Ramos (cell line): Measurements from ENCODE around the gene CAPN7.

Experiments used
- in situ Hi-C: fragments of 300-500 bp; cut with MboI; formaldehyde crosslinking; loops from one replicate; pipeline ENCODE4 v1.14.3; 2022; ENCODE audit warnings: low sequenced_read_pairs; ENCODE audit not compliant: unreplicated experiment

The CAPN7 gene

GRCh38 chr3:15197340-15198029 lies 8.6 kb upstream of the CAPN7 start:
- in situ Hi-C loops: no loop called here

- in situ Hi-C loops: no loop called here
These were observed 7.4 kb upstream of the CAPN7 start for GRCh38 chr3:15198686-15199085.

GRCh38 chr3:15199493-15200105 lies 6.4 kb upstream of the CAPN7 start:
- in situ Hi-C loops: loop anchor here (10.0 to 25.0 kb wide), 4 partner anchors 205 to 1038 kb away; partner anchors contain the start of gene NR2C2

GRCh38 chr3:15204005-15204404 lies 2.0 kb upstream of the CAPN7 start:
- in situ Hi-C loops: loop anchor here (10.0 to 25.0 kb wide), 4 partner anchors 201 to 1033 kb away; partner anchors contain the start of gene NR2C2

GRCh38 chr3:15205482-15205933 lies 538 bp upstream of the CAPN7 start:
- in situ Hi-C loops: loop anchor here (10.0 to 25.0 kb wide), 4 partner anchors 199 to 1032 kb away; partner anchors contain the start of gene NR2C2

GRCh38 chr3:15206662-15207576 lies 873 bp downstream of the CAPN7 start:
- in situ Hi-C loops: loop anchor here (10.0 to 25.0 kb wide), 4 partner anchors 198 to 1030 kb away; partner anchors contain the start of gene NR2C2

GRCh38 chr3:15207836-15208504 lies 1.9 kb downstream of the CAPN7 start:
- in situ Hi-C loops: loop anchor here (10.0 to 25.0 kb wide), 4 partner anchors 197 to 1029 kb away; partner anchors contain the start of gene NR2C2

- in situ Hi-C loops: loop anchor here (25.0 kb wide), 2 partner anchors 275 to 1025 kb away; partner anchors contain the start of gene NR2C2
These were observed 5.9 kb downstream of the CAPN7 start for GRCh38 chr3:15211937-15212336.

- in situ Hi-C loops: loop anchor here (25.0 kb wide), 2 partner anchors 277 to 1023 kb away; partner anchors contain the start of gene NR2C2
These were observed 8.7 kb downstream of the CAPN7 start for GRCh38 chr3:15214758-15215157.

- in situ Hi-C loops: loop anchor here (25.0 kb wide), 2 partner anchors 279 to 1021 kb away; partner anchors contain the start of gene NR2C2
These were observed 9.9 kb downstream of the CAPN7 start for GRCh38 chr3:15215996-15216395.

- in situ Hi-C loops: loop anchor here (25.0 kb wide), 2 partner anchors 279 to 1021 kb away; partner anchors contain the start of gene NR2C2
These were observed 10.5 kb downstream of the CAPN7 start for GRCh38 chr3:15216501-15216900.

- in situ Hi-C loops: loop anchor here (25.0 kb wide), 2 partner anchors 280 to 1020 kb away; partner anchors contain the start of gene NR2C2
These were observed 11.1 kb downstream of the CAPN7 start for GRCh38 chr3:15217011-15217671.

GRCh38 chr3:15217841-15218267 lies 11.8 kb downstream of the CAPN7 start:
- in situ Hi-C loops: loop anchor here (25.0 kb wide), 2 partner anchors 281 to 1019 kb away; partner anchors contain the start of gene NR2C2

GRCh38 chr3:15218689-15219088 lies 12.6 kb downstream of the CAPN7 start:
- in situ Hi-C loops: loop anchor here (25.0 kb wide), 2 partner anchors 281 to 1019 kb away; partner anchors contain the start of gene NR2C2

GRCh38 chr3:15220056-15220455 lies 14.0 kb downstream of the CAPN7 start:
- in situ Hi-C loops: loop anchor here (25.0 kb wide), 2 partner anchors 283 to 1017 kb away; partner anchors contain the start of gene NR2C2

GRCh38 chr3:15220661-15221060 lies 14.6 kb downstream of the CAPN7 start:
- in situ Hi-C loops: loop anchor here (25.0 kb wide), 2 partner anchors 283 to 1017 kb away; partner anchors contain the start of gene NR2C2

GRCh38 chr3:15221574-15222217 lies 15.7 kb downstream of the CAPN7 start:
- in situ Hi-C loops: loop anchor here (25.0 kb wide), 2 partner anchors 284 to 1016 kb away; partner anchors contain the start of gene NR2C2
